ENCODE data around the gene POMT2. TPM values are rescaled to one million over a fixed set of nuclear protein-coding genes. Genes with fewer than 3 reads are reported as not detected.

The POMT2 gene
- total RNA-seq, 2 experiments from 2014 or later, result 5.9 to 31.4 TPM

DNA sequence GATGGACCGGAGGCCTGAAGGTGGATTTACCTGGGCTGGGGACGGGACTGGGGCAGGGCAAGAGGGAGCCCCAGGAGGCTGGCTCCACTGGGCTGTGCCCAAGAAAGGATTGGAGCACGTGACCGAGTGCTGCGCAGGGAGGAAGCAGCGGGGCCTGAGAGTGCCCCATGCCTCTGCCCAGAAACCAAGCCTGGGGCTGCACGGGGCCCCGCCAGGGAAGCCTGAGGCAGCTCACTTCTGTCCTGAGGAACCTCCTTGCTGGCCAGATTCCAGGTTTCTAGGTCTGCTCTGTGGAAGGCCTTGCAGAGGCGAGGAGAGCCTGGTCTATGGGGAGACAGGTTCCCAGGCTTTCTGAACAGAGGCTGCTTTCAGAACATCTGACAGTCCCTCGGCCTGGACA lies 60.1 kb downstream of the POMT2 start:
- POLR2A ChIA-PET, result interaction anchor here (0.6 kb wide), 1 partner anchor 147 kb away, joined by 6 read pairs; no protein-coding TSS in a partner anchor

GRCh38 chr14:77260199-77260598 lies 60.5 kb downstream of the POMT2 start:
- Histone ChIP-seq H3K27ac (ENCODE audit: low read depth, low read length, poor library complexity, severe bottlenecking) (no peak overlapping the region), H3K79me2 (ENCODE audit: insufficient read depth, low read depth, low read length) (no peaks in the 10 kb centered on the region), H3K9me2 (ENCODE audit: insufficient read depth, low read length) (no peaks in the 10 kb centered on the region), H3K4me1 (ENCODE audit: insufficient read depth, low read length, poor library complexity, severe bottlenecking) (no peaks in the 10 kb centered on the region), H3K4me3 (ENCODE audit: low read depth, low read length, poor library complexity, severe bottlenecking) (no peak overlapping the region), H3K4me2 (ENCODE audit: low read length) (no peak overlapping the region), H3K36me3 (ENCODE audit: insufficient read depth, low read length) (no peaks in the 10 kb centered on the region), H4K20me1 (ENCODE audit: insufficient read depth, low read length) (no peaks in the 10 kb centered on the region), H2AFZ (ENCODE audit: low read length) (no peak overlapping the region), H3K9me3 (ENCODE audit: low read length) (no peaks in the 10 kb centered on the region)
- TF ChIP-seq CTCF (conservative IDR thresholded peaks at IDR 0.05; ENCODE audit: low read length) (no peak), EZH2phosphoT487 (IDR thresholded peaks at IDR 0.05; ENCODE audit: borderline replicate concordance, low read depth, low read length) (no peak)
- BruUV-seq (replicated peaks), result no TSS peak
- no peak for DNase-seq (ENCODE audit: low spot score)
- ChIA-PET POLR2A (no interaction called here), CTCF (ENCODE audit: unreplicated experiment) (no interaction called here)
- intact Hi-C loops (cut with micrococcal nuclease; ENCODE audit: unreplicated experiment), result no loop called here

More for the DNA sequence above, 60.1 kb downstream of the POMT2 start:
- Histone ChIP-seq H4K20me1 (ENCODE audit: insufficient read depth, low read length) (no peaks in the 10 kb centered on the region), H3K9me2 (ENCODE audit: insufficient read depth, low read length) (no peaks in the 10 kb centered on the region), H3K4me1 (ENCODE audit: insufficient read depth, low read length, poor library complexity, severe bottlenecking) (no peaks in the 10 kb centered on the region), H3K79me2 (ENCODE audit: insufficient read depth, low read depth, low read length) (no peaks in the 10 kb centered on the region), H2AFZ (ENCODE audit: low read length) (no peak overlapping the region), H3K27ac (ENCODE audit: low read depth, low read length, poor library complexity, severe bottlenecking) (no peak overlapping the region), H3K9me3 (ENCODE audit: low read length) (no peaks in the 10 kb centered on the region), H3K4me3 (ENCODE audit: low read depth, low read length, poor library complexity, severe bottlenecking) (no peak overlapping the region), H3K36me3 (ENCODE audit: insufficient read depth, low read length) (no peaks in the 10 kb centered on the region), H3K4me2 (ENCODE audit: low read length) (no peak overlapping the region)
- no peak for DNase-seq (ENCODE audit: low spot score)
- BruUV-seq (replicated peaks), result no TSS peak
- TF ChIP-seq CTCF (conservative IDR thresholded peaks at IDR 0.05; ENCODE audit: low read length), result no peak
- TF ChIP-seq EZH2phosphoT487 (IDR thresholded peaks at IDR 0.05; ENCODE audit: borderline replicate concordance, low read depth, low read length), result no peak
- intact Hi-C loops (cut with micrococcal nuclease; ENCODE audit: unreplicated experiment), result no loop called here
- CTCF ChIA-PET (ENCODE audit: unreplicated experiment), result no interaction called here

DNA sequence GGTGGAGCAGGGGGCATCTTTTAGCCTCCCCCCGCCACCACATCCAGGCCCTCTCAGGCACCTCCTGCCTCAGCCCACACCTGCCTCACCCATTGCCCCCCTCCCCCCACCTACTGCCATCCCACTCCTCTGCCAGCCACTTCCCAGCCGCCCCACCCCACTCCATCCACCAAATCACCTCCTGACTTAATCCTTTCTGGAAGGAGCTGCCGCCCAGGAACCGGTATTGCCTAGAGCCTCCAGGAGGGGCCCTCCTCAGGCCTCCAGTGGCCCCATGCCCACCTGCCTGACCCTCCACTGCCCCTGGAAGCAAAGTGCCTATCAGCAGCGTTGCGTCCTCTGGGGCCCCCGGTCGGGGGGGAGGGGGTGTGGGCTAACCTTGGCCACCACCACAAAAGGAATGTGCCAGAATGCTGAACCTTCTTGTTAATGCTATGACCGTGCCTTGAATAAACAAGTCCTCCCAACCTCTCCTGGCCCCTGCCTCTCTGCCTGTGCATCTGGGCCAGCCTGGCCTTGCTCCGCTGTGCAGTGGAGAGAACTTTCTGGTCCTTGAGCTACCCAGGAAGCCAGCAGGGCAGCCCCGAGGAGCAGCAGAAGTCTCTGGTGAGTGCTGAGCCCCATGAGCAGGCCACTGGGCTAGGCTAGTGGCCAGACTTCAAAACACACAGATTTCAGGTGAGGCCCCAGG lies 61.5 kb downstream of the POMT2 start:
- no peaks in the 10 kb centered on the region for H3K9me2 ChIP-seq (ENCODE audit: insufficient read depth, low read length)
- no peak for DNase-seq (ENCODE audit: low spot score)
- TF ChIP-seq EZH2phosphoT487 (IDR thresholded peaks at IDR 0.05; ENCODE audit: borderline replicate concordance, low read depth, low read length), result no peak
- TF ChIP-seq CTCF (conservative IDR thresholded peaks at IDR 0.05; ENCODE audit: low read length), result no peak
- no TSS peak for BruUV-seq (replicated peaks)
- POLR2A ChIA-PET, result no interaction called here
- CTCF ChIA-PET (ENCODE audit: unreplicated experiment), result no interaction called here
- no peaks in the 10 kb centered on the region for H3K4me1 ChIP-seq (ENCODE audit: insufficient read depth, low read length, poor library complexity, severe bottlenecking)
- no peaks in the 10 kb centered on the region for H3K9me3 ChIP-seq (ENCODE audit: low read length)
- no peak overlapping the region for H2AFZ ChIP-seq (ENCODE audit: low read length)
- intact Hi-C loops (cut with micrococcal nuclease; ENCODE audit: unreplicated experiment), result no loop called here
- H4K20me1 ChIP-seq (ENCODE audit: insufficient read depth, low read length), result no peaks in the 10 kb centered on the region
- H3K79me2 ChIP-seq (ENCODE audit: insufficient read depth, low read depth, low read length), result no peaks in the 10 kb centered on the region
- no peak overlapping the region for H3K4me3 ChIP-seq (ENCODE audit: low read depth, low read length, poor library complexity, severe bottlenecking)
- no peak overlapping the region for H3K4me2 ChIP-seq (ENCODE audit: low read length)
- no peak overlapping the region for H3K27ac ChIP-seq (ENCODE audit: low read depth, low read length, poor library complexity, severe bottlenecking)
- no peaks in the 10 kb centered on the region for H3K36me3 ChIP-seq (ENCODE audit: insufficient read depth, low read length)
